Smooth muscle cell (in vitro differentiated cells): ENCODE data around the gene SLC6A19. TPM values are rescaled to one million over a fixed set of nuclear protein-coding genes. Genes with fewer than 3 reads are reported as not detected.
A peak's percentile ranks its signal among the peaks of the same experiment; 100 is the strongest.

Experiments used
- DNase-seq: peaks from one replicate; lab custom pipeline; 2025; ENCODE audit not compliant: unreplicated experiment; lab: John Stamatoyannopoulos, UW
- H2AFZ ChIP-seq: fragments of 200-600 bp; sonication (generic); 2 replicates; pipeline ENCODE4 v1.6.0; 2016; ENCODE audit warnings: antibody characterized with exemption, low read depth, mild to moderate bottlenecking
- H3F3A ChIP-seq: fragments of 200-600 bp; sonication (generic); 2 replicates; pipeline ENCODE4 v1.6.0; 2017; ENCODE audit warnings: antibody characterized with exemption, low read depth
- H3K27ac ChIP-seq: fragments of 200-600 bp; sonication (generic); 2 replicates; pipeline ENCODE4 v1.5.1; 2016; ENCODE audit warnings: low read depth, mild to moderate bottlenecking
- H3K27me3 ChIP-seq: fragments of 200-600 bp; sonication (generic); 2 replicates; pipeline ENCODE4 v1.6.1; 2016; ENCODE audit warnings: low read depth, mild to moderate bottlenecking
- H3K36me3 ChIP-seq: fragments of 200-600 bp; sonication (generic); 2 replicates; pipeline ENCODE4 v1.5.1; 2016; ENCODE audit warnings: low read depth
- H3K4me1 ChIP-seq: fragments of 200-600 bp; sonication (generic); 2 replicates; pipeline ENCODE4 v1.5.1; 2016; ENCODE audit warnings: low read depth
- H3K4me2 ChIP-seq: fragments of 200-600 bp; sonication (generic); 2 replicates; pipeline ENCODE4 v1.6.0; 2016; ENCODE audit warnings: mild to moderate bottlenecking
- H3K4me3 ChIP-seq: fragments of 200-600 bp; sonication (generic); 2 replicates; pipeline ENCODE4 v1.5.1; 2016; ENCODE audit warnings: mild to moderate bottlenecking
- H3K79me2 ChIP-seq: fragments of 200-600 bp; sonication (generic); 2 replicates; pipeline ENCODE4 v1.6.0; 2016; ENCODE audit warnings: low read depth, mild to moderate bottlenecking
- H3K9ac ChIP-seq: fragments of 200-600 bp; sonication (generic); 2 replicates; pipeline ENCODE4 v1.6.0; 2016; ENCODE audit warnings: low read depth
- H3K9me3 ChIP-seq: fragments of 200-600 bp; sonication (generic); replicated peaks from 2 replicates; pipeline ENCODE4 v1.5.1; 2016; ENCODE audit warnings: low read depth
- H4K20me1 ChIP-seq: fragments of 200-600 bp; sonication (generic); 2 replicates; pipeline ENCODE4 v1.6.0; 2016; ENCODE audit warnings: low read depth
- CTCF ChIP-seq: fragments of 200-600 bp; sonication (generic); IDR thresholded peaks from 2 replicates; pipeline ENCODE4 v1.5.1; 2017; ENCODE audit warnings: borderline replicate concordance, mild to moderate bottlenecking, antibody characterized with exemption; ENCODE audit not compliant: insufficient read depth, poor library complexity, severe bottlenecking
- WGBS: methylation state at CpG from one replicate; pipeline ENCODE4 v1.1.7; 2016; ENCODE audit warnings: low lambda C conversion rate; 5-methylcytosine and 5-hydroxymethylcytosine counted together
- polyA plus RNA-seq: library from polyadenylated mRNA; unstranded; fragments of >200 nt; fragmentation: Nextera tagmentation; extraction: Ambion mirVana; gene quantifications from 2 replicates; pipeline ENCODE4 v1.2.1, GENCODE V29; 2016
- total RNA-seq: library from RNA; depleted of rRNA; stranded (reverse); fragments of >200 nt; gene quantifications from 2 replicates; pipeline ENCODE4 v1.2.3, GENCODE V29; 2014

The SLC6A19 gene
- not detected in 2 replicates for total RNA-seq
- not detected in 2 replicates for polyA plus RNA-seq

DNA sequence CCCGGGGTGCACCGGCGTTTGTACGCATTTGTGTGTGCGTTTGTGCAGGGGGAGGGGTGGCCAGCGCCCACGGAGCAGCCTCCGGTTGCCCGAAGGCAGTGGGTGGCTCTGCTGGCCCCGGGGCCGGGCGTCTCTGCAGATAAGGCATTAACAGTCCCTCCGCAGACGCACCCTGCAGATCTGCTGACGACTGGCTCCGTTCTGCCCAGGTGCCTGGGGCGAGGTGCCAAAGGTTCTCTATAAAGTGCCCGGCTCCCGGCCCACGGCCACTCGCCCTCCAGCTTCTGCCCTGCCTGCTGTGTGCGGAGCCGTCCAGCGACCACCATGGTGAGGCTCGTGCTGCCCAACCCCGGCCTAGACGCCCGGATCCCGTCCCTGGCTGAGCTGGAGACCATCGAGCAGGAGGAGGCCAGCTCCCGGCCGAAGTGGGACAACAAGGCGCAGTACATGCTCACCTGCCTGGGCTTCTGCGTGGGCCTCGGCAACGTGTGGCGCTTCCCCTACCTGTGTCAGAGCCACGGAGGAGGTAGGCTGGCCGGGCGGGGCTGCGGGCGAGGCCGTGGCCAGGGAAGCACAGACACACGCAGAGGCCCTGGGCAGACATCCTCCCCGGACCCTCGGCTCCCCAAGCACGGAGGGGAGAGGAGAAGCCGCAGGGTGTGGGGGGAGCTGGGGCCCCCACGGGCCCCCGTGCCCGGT is at the start of gene SLC6A19:
SLC6A19 (plus strand) TSS at position 269 of the 699 bp plus-strand sequence; CDS start at position 325, 56 bp downstream.
- Histone ChIP-seq H3K27ac (no peak within 1 kb of the TSS), H3K4me2 (no peak within 1 kb of the TSS), H3K27me3 (peaks cover 5% of the 10 kb centered on the region), H3K9me3 (no peaks in the 10 kb centered on the region), H3K4me3 (no peak within 1 kb of the TSS), H3K4me1 (no peaks in the 10 kb centered on the region), H3K79me2 (no peaks in the 10 kb centered on the region), H2AFZ (no peak within 1 kb of the TSS), H4K20me1 (no peaks in the 10 kb centered on the region), H3F3A (no peaks in the 10 kb centered on the region), H3K9ac (no peak within 1 kb of the TSS), H3K36me3 (no peaks in the 10 kb centered on the region)
- TF ChIP-seq CTCF, result no peak
- DNase-seq, result no peak
- WGBS, result 86% methylated on average over 45 of the region's 51 CpGs

- Histone ChIP-seq H3K9me3 (no peaks in the 10 kb centered on the region), H3F3A (no peaks in the 10 kb centered on the region), H3K27ac (no peak overlapping the region), H3K9ac (no peak overlapping the region), H3K4me2 (peak overlapping the region; percentile 39), H3K4me1 (no peaks in the 10 kb centered on the region), H3K4me3 (no peak overlapping the region), H4K20me1 (no peaks in the 10 kb centered on the region), H3K79me2 (no peaks in the 10 kb centered on the region), H3K27me3 (peaks cover 38% of the 10 kb centered on the region), H2AFZ (no peak overlapping the region), H3K36me3 (no peaks in the 10 kb centered on the region)
- WGBS, result 84% methylated on average over 10 of the region's 10 CpGs
- DNase-seq, result no peak
- TF ChIP-seq CTCF, result no peak
Measured at GRCh38 chr5:1152156-1152555, 49.2 kb upstream of the SLC6A19 start.

DNA sequence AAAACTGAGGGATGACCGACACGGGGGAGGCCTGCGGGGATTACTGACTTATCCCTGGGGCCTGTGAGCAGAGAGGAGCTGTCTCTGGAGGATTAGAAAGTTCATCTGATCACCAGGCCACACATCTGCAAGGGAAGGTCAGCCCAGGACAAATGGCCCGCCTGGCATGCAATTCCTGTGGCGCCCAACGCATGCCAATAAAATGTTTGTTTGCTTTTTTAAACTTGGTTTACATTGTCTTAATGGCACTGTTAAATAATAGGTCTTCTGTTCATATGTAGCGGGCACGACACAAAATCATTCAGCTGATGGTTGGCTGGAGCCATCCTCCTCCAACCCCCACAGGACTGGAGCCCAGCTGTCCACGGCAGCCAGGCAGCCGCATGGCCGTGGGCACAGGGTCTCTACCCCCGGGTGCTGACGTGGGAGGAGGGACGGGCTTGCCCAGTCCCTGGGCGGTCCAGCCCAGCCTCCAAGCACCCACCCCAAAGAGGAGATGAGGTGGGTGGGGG is 48.6 kb upstream of the SLC6A19 start:
- no peak for DNase-seq
- H3K27me3 ChIP-seq, result peaks cover 40% of the 10 kb centered on the region
- H2AFZ ChIP-seq, result no peak overlapping the region
- H3F3A ChIP-seq, result no peaks in the 10 kb centered on the region
- no peaks in the 10 kb centered on the region for H3K9me3 ChIP-seq
- no peaks in the 10 kb centered on the region for H4K20me1 ChIP-seq
- H3K9ac ChIP-seq, result no peak overlapping the region
- WGBS, result 54% methylated on average over 15 of the region's 15 CpGs
- peak overlapping the region; percentile 39 for H3K4me2 ChIP-seq
- no peak for TF ChIP-seq CTCF
- H3K79me2 ChIP-seq, result no peaks in the 10 kb centered on the region
- no peak overlapping the region for H3K4me3 ChIP-seq
- H3K36me3 ChIP-seq, result no peaks in the 10 kb centered on the region
- no peak overlapping the region for H3K27ac ChIP-seq
- no peaks in the 10 kb centered on the region for H3K4me1 ChIP-seq

DNA sequence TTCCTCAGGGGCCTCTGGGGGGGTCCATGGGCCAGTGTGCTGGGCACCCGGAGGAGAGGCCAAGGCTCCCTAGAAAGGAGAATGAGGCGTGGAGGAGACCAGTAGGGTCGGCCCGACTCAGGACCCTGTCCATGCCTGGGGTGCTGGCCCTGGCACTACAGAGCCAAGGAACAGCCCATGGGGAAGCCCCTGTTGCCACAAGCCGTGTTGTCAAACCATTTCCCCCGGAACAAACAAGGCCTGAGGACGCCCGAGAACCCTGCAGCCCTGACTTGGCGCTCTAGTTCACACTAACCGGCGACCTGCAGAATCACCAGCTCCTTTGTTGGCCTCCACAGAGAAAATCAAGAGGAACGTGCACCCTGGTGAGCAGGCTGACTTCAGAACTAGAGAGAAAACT is 48.0 kb upstream of the SLC6A19 start:
- no peak overlapping the region for H3K4me2 ChIP-seq

More for the DNA sequence above, 48.0 kb upstream of the SLC6A19 start:
- WGBS, result 91% methylated on average over 12 of the region's 12 CpGs
- no peaks in the 10 kb centered on the region for H3F3A ChIP-seq
- no peak overlapping the region for H3K9ac ChIP-seq
- no peaks in the 10 kb centered on the region for H4K20me1 ChIP-seq
- H3K4me3 ChIP-seq, result no peak overlapping the region
- no peak overlapping the region for H2AFZ ChIP-seq
- no peaks in the 10 kb centered on the region for H3K9me3 ChIP-seq
- H3K27ac ChIP-seq, result no peak overlapping the region
- no peaks in the 10 kb centered on the region for H3K36me3 ChIP-seq
- no peaks in the 10 kb centered on the region for H3K4me1 ChIP-seq
- peaks cover 45% of the 10 kb centered on the region for H3K27me3 ChIP-seq
- H3K79me2 ChIP-seq, result no peaks in the 10 kb centered on the region
- no peak for DNase-seq
- no peak for TF ChIP-seq CTCF
